NB4 (cell line): Measurements from ENCODE around the gene ADGRB3.

Experiments used
- CTCF ChIP-seq: IDR thresholded peaks from one replicate; pipeline ENCODE4 v1.5.1; 2012; ENCODE audit warnings: low read depth, low read length
- MYC ChIP-seq: IDR thresholded peaks from 2 replicates; pipeline ENCODE4 v1.6.1; 2011; ENCODE audit warnings: low read depth, low read length

GRCh38 chr6:68727699-68728098, 92.6 kb downstream of the ADGRB3 start:
- TF ChIP-seq MYC = no peak
- TF ChIP-seq CTCF = no peak
